HepG2 (cell line): ENCODE results near the gene RECQL5. TPM values are rescaled to one million over a fixed set of nuclear protein-coding genes. Genes with fewer than 3 reads are reported as not detected.

Experiments used
- ATRX ChIP-seq: sonication (generic); formaldehyde crosslinking; IDR thresholded peaks from 2 replicates; pipeline ENCODE4 v1.4.0; 2020; ENCODE audit warnings: missing genetic modification reagents, borderline replicate concordance
- FOXC1 ChIP-seq: sonication (generic); formaldehyde crosslinking; IDR thresholded peaks from 2 replicates; pipeline ENCODE4 v1.8.0; 2022; ENCODE audit warnings: mild to moderate bottlenecking, missing genetic modification reagents, borderline replicate concordance
- NFKB2 ChIP-seq: sonication (generic); formaldehyde crosslinking; IDR thresholded peaks from 2 replicates; pipeline ENCODE4 v1.4.0; 2020; ENCODE audit warnings: missing genetic modification reagents, borderline replicate concordance
- PHB2 ChIP-seq: fragments of 450-650 bp; IDR thresholded peaks from 2 replicates; pipeline ENCODE4 v1.6.1; 2018; ENCODE audit not compliant: partially characterized antibody
- PLRG1 ChIP-seq: fragments of 450-650 bp; conservative IDR thresholded peaks from 2 replicates; pipeline ENCODE4 v1.6.1; 2016
- RAD21 ChIP-seq: fragments of 450-650 bp; formaldehyde crosslinking; IDR thresholded peaks from 2 replicates; pipeline ENCODE4 v1.5.0; 2020; ENCODE audit warnings: mild to moderate bottlenecking
- RARA ChIP-seq: IDR thresholded peaks from 2 replicates; pipeline ENCODE4 v1.6.1; 2016; ENCODE audit warnings: missing genetic modification reagents, missing compliant biosample characterization
- RELA ChIP-seq: sonication (generic); formaldehyde crosslinking; IDR thresholded peaks from 2 replicates; pipeline ENCODE4 v1.4.0; 2020; ENCODE audit warnings: missing genetic modification reagents
- SAP130 ChIP-seq: IDR thresholded peaks from 2 replicates; pipeline ENCODE4 v1.6.1; 2016; ENCODE audit warnings: low read depth
- TBL1XR1 ChIP-seq: fragments of 150-350 bp; IDR thresholded peaks from 2 replicates; pipeline ENCODE4 v1.6.1; 2014; ENCODE audit warnings: borderline replicate concordance, low read length; ENCODE audit not compliant: partially characterized antibody
- TOPORS ChIP-seq: sonication (generic); formaldehyde crosslinking; IDR thresholded peaks from 2 replicates; pipeline ENCODE4 v1.8.0; 2023; ENCODE audit warnings: mild to moderate bottlenecking, missing genetic modification reagents
- ZC3H4 ChIP-seq: sonication (generic); formaldehyde crosslinking; IDR thresholded peaks from 2 replicates; pipeline ENCODE4 v1.4.0; 2020; ENCODE audit warnings: missing genetic modification reagents, borderline replicate concordance
- ZKSCAN8 ChIP-seq: IDR thresholded peaks from 2 replicates; pipeline ENCODE4 v1.6.1; 2016; ENCODE audit warnings: borderline replicate concordance, missing genetic modification reagents, missing compliant biosample characterization
- ZNF317 ChIP-seq: sonication (generic); formaldehyde crosslinking; IDR thresholded peaks from 2 replicates; pipeline ENCODE4 v1.5.0; 2020; ENCODE audit warnings: mild to moderate bottlenecking, missing genetic modification reagents
- ZNF33B ChIP-seq: sonication (generic); formaldehyde crosslinking; IDR thresholded peaks from 2 replicates; pipeline ENCODE4 v1.5.1; 2020; ENCODE audit warnings: mild to moderate bottlenecking, missing genetic modification reagents
- ZNF547 ChIP-seq: sonication (generic); formaldehyde crosslinking; IDR thresholded peaks from 2 replicates; pipeline ENCODE4 v1.5.1; 2020; ENCODE audit warnings: mild to moderate bottlenecking, missing genetic modification reagents
- ZNF598 ChIP-seq: sonication (generic); formaldehyde crosslinking; IDR thresholded peaks from 2 replicates; pipeline ENCODE4 v1.5.1; 2020; ENCODE audit warnings: mild to moderate bottlenecking, missing genetic modification reagents, borderline replicate concordance
- ZNF891 ChIP-seq: sonication (generic); formaldehyde crosslinking; IDR thresholded peaks from 2 replicates; pipeline ENCODE4 v1.5.0; 2020; ENCODE audit warnings: mild to moderate bottlenecking, missing genetic modification reagents
- ZSCAN25 ChIP-seq: sonication (generic); formaldehyde crosslinking; IDR thresholded peaks from 2 replicates; pipeline ENCODE4 v1.8.0; 2022; ENCODE audit warnings: mild to moderate bottlenecking, missing genetic modification reagents
- polyA plus RNA-seq, 8 experiments: library from polyadenylated mRNA; depleted of rRNA in 3 of 8; stranded (reverse) in 7 of 8; unstranded in 1 of 8; fragments of >200 nt; fragmentation: Illumina TruSeq in 4 of 8; extraction: Trizol in 4 of 8; gene quantifications; 2 replicates each; pipeline versions ENCODE4 v1.2.1 to v1.2.3, GENCODE V29; 2011 to 2016; ENCODE audit warnings: low read depth in 4 of 8, missing spikeins in 1 of 8, mixed read lengths in 1 of 8; ENCODE audit not compliant: insufficient read depth in 1 of 8
- total RNA-seq, 5 experiments: library from RNA; depleted of rRNA; stranded (reverse); fragments of >200 nt; fragmentation: Illumina TruSeq; extraction: Trizol; gene quantifications; 2 replicates each; pipeline ENCODE4 v1.2.3, GENCODE V29; 2016; ENCODE audit warnings: low read depth in 1 of 5
- TF ChIP-seq, protein P1 (sequence below): sonication (generic); formaldehyde crosslinking; IDR thresholded peaks from 2 replicates; pipeline ENCODE4 v1.5.1; 2020; ENCODE audit warnings: mild to moderate bottlenecking, moderate library complexity, missing genetic modification reagents
- TF ChIP-seq, protein P2 (sequence below): sonication (generic); formaldehyde crosslinking; IDR thresholded peaks from 2 replicates; pipeline ENCODE4 v1.4.0; 2020; ENCODE audit warnings: missing genetic modification reagents, low read depth, mild to moderate bottlenecking, borderline replicate concordance
- TF ChIP-seq, protein P3 (sequence below): IDR thresholded peaks from 2 replicates; pipeline ENCODE4 v1.6.1; 2012; ENCODE audit warnings: inconsistent platforms
- TF ChIP-seq, protein P4 (sequence below): sonication (generic); formaldehyde crosslinking; IDR thresholded peaks from 2 replicates; pipeline ENCODE4 v1.8.0; 2022; ENCODE audit warnings: mild to moderate bottlenecking, missing genetic modification reagents, moderate library complexity
- TF ChIP-seq, protein P5 (sequence below): sonication (generic); formaldehyde crosslinking; IDR thresholded peaks from 2 replicates; pipeline ENCODE4 v1.8.0; 2022; ENCODE audit warnings: mild to moderate bottlenecking, missing genetic modification reagents, borderline replicate concordance

Gene RECQL5
- total and polyA plus RNA-seq, 2 of the 13 experiments (the other 11 are each of a cell fraction or from before 2014, with no cell fraction given) = 27.7 to 32.0 TPM

DNA sequence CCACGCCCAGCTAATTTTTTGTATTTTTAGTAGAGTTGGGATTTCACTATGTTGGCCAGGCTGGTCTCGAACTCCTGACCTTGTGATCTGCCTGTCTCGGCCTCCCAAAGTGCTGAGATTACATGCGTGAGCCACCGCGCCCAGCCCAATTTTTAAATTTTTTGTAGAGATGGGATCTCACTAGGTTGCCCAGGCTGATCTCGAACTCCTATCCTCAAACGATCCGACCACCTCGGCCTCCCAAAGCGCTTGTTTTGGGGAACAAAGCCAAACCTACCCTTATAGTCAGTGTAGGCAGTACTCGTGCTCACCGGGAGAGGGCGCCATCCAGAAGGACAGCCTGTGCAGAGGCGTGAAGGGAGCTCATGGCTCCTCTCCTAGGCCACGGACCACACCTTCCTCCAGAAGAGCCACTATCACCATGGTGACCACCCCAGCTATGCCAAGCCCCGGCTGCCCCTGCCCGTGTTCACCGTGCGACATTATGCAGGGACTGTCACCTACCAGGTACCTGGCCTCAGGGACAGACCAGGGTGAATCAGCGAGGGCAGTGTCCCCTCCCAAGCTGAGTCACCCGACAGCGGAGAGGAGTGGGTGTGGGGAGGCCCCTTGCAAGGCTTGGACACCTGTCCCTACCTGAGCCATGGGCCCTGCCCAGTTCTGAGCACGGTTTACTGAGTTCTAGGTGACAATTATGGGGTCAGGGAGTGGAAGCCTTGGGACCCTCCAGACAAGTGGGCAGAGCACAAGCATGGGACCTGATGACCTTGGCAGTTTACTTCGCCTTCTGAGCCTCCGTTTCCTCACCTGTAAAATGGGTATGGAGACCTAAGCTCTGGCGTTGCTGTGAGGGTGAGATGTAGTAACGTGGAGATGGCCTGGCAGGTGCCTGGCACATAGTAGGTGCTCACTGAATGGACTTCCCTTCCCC, 65.6 kb downstream of the RECQL5 start (continued):
- TF ChIP-seq FOXC1 (CRISPR knock-in tag) (peak; percentile 54; the same call in 1 of the 2 replicates), ZNF598 (CRISPR knock-in tag) (peak; percentile 70; the same call in 1 of the 2 replicates), TBL1XR1 (no peak), TOPORS (CRISPR knock-in tag) (no peak), ZNF317 (CRISPR knock-in tag) (no peak), ZC3H4 (CRISPR knock-in tag) (no peak), ZSCAN25 (0 out of 2 replicates have a peak, but pooled peaks have one; percentile 64), ZKSCAN8 (CRISPR knock-in tag) (no peak), SAP130 (CRISPR knock-in tag) (peak; percentile 66), ZNF547 (CRISPR knock-in tag) (peak; percentile 40; the same call in 1 of the 2 replicates), NFKB2 (CRISPR knock-in tag) (peak; percentile 45; the same call in 1 of the 2 replicates), RAD21 (CRISPR knock-in tag) (peak; percentile 78), ZNF33B (CRISPR knock-in tag) (no peak), PLRG1 (no peak), ATRX (CRISPR knock-in tag) (no peak), PHB2 (no peak), ZNF891 (CRISPR knock-in tag) (0 out of 2 replicates have a peak, but pooled peaks have one; percentile 28), RARA (CRISPR knock-in tag) (no peak), RELA (CRISPR knock-in tag) (no peak; the same call in 1 of the 2 replicates)
- TF ChIP-seq, protein P1, sequence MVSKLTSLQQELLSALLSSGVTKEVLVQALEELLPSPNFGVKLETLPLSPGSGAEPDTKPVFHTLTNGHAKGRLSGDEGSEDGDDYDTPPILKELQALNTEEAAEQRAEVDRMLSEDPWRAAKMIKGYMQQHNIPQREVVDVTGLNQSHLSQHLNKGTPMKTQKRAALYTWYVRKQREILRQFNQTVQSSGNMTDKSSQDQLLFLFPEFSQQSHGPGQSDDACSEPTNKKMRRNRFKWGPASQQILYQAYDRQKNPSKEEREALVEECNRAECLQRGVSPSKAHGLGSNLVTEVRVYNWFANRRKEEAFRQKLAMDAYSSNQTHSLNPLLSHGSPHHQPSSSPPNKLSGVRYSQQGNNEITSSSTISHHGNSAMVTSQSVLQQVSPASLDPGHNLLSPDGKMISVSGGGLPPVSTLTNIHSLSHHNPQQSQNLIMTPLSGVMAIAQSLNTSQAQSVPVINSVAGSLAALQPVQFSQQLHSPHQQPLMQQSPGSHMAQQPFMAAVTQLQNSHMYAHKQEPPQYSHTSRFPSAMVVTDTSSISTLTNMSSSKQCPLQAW (CRISPR knock-in tag) = peak; percentile 67; the same call in 1 of the 2 replicates
- TF ChIP-seq, protein P2, sequence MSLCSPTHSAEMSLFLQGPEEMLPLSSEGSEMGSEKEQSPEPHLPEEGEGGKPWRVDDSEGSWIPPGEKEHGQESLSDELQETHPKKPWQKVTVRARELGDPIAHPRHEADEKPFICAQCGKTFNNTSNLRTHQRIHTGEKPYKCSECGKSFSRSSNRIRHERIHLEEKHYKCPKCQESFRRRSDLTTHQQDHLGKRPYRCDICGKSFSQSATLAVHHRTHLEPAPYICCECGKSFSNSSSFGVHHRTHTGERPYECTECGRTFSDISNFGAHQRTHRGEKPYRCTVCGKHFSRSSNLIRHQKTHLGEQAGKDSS = 0 out of 2 replicates have a peak, but pooled peaks have one; percentile 23
- TF ChIP-seq, protein P3, sequence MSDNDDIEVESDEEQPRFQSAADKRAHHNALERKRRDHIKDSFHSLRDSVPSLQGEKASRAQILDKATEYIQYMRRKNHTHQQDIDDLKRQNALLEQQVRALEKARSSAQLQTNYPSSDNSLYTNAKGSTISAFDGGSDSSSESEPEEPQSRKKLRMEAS = peak; percentile 59
- TF ChIP-seq, protein P4, sequence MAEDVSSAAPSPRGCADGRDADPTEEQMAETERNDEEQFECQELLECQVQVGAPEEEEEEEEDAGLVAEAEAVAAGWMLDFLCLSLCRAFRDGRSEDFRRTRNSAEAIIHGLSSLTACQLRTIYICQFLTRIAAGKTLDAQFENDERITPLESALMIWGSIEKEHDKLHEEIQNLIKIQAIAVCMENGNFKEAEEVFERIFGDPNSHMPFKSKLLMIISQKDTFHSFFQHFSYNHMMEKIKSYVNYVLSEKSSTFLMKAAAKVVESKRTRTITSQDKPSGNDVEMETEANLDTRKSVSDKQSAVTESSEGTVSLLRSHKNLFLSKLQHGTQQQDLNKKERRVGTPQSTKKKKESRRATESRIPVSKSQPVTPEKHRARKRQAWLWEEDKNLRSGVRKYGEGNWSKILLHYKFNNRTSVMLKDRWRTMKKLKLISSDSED = no peak
- TF ChIP-seq, protein P5, sequence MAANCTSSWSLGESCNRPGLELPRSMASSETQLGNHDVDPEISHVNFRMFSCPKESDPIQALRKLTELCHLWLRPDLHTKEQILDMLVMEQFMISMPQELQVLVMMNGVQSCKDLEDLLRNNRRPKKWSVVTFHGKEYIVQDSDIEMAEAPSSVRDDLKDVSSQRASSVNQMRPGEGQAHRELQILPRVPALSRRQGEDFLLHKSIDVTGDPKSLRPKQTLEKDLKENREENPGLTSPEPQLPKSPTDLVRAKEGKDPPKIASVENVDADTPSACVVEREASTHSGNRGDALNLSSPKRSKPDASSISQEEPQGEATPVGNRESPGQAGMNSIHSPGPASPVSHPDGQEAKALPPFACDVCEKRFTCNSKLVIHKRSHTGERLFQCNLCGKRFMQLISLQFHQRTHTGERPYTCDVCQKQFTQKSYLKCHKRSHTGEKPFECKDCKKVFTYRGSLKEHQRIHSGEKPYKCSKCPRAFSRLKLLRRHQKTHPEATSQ (CRISPR knock-in tag) = no peak
